NCI-H2171 treated with DMSO at 0.1 percent for 48 hours (cell line): Measurements from ENCODE around the gene CD9.

Experiments
- DNase-seq: peaks from one replicate; lab custom pipeline; 2025; lab: John Stamatoyannopoulos, UW

CD9 gene

DNA sequence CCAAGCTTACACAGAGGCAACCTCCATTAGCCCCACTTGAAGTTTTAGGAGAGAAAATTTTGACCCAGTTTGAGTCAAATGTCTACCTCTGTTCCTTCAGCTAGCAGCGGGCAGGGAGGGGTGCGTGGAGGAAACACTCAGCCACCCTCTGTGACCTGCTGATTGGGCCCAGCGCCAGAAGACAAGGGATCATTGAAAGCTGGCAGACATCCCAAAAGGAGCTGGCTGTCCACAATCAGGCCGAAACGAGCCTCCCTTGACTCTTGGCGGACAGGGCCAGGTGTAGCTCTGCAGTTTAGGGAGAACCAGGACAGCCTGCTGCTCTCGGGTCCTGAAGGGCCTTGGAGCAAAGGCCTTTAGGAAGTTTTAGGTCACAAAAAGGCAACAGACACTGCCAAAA, 41.3 kb downstream of the CD9 start:
- no peak for DNase-seq

- DNase-seq: no peak
Observed at GRCh38 chr12:6249580-6249979, 49.4 kb downstream of the CD9 start.

GRCh38 chr12:6250343-6250742, 50.1 kb downstream of the CD9 start:
- DNase-seq: no peak

DNA sequence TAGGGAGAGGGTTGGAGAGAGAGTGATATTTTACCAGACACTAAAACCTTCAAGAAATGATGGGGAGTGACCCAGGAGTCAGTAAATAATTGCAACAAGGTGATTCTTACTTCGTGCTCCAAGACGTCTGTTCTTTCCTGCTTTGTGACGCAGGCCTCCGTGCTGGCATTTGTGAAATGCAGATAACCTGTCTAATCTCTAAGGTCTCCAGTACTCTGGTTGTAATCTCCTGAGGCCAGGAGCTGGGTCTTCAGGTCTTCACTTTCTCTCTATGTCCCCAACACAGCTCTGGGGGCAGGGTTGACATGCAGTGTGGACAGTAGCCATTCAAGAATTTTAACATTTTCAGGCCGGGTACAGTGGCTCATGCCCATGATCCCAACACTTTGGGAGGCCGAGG, 53.1 kb downstream of the CD9 start:
- no peak for DNase-seq

DNA sequence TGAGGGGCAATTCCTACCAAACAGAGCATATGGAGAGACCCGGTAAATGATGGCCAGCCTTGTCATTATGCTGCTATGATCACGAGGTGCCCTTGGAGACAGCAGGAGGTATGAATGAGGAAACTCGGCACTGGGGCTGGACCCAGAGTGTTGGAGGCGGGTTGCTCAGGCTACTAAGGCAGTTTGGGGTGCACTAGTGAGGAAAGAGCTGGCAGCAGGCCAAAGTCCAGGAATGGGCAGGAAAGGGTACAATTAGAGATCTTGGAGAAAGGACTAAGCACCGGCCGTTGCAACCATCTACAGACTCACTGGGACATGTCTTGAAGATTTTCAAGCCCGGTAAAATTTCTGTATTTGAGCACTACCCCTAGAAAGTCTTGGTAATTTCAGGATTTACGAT, 54.3 kb downstream of the CD9 start:
- DNase-seq: no peak

- DNase-seq: no peak
Observed at GRCh38 chr12:6257007-6257406, 56.8 kb downstream of the CD9 start.

GRCh38 chr12:6262211-6262610, 62.0 kb downstream of the CD9 start:
- no peak for DNase-seq

GRCh38 chr12:6262623-6263022, 62.4 kb downstream of the CD9 start:
- no peak for DNase-seq

GRCh38 chr12:6263931-6264330, 63.7 kb downstream of the CD9 start:
- peak; percentile 62 for DNase-seq

- DNase-seq: peak; percentile 37
Observed at GRCh38 chr12:6264402-6265037, 64.3 kb downstream of the CD9 start.

GRCh38 chr12:6265038-6265405, 64.8 kb downstream of the CD9 start:
- DNase-seq: no peak

GRCh38 chr12:6266541-6266966, 66.4 kb downstream of the CD9 start:
- peak; percentile 89 for DNase-seq

DNA sequence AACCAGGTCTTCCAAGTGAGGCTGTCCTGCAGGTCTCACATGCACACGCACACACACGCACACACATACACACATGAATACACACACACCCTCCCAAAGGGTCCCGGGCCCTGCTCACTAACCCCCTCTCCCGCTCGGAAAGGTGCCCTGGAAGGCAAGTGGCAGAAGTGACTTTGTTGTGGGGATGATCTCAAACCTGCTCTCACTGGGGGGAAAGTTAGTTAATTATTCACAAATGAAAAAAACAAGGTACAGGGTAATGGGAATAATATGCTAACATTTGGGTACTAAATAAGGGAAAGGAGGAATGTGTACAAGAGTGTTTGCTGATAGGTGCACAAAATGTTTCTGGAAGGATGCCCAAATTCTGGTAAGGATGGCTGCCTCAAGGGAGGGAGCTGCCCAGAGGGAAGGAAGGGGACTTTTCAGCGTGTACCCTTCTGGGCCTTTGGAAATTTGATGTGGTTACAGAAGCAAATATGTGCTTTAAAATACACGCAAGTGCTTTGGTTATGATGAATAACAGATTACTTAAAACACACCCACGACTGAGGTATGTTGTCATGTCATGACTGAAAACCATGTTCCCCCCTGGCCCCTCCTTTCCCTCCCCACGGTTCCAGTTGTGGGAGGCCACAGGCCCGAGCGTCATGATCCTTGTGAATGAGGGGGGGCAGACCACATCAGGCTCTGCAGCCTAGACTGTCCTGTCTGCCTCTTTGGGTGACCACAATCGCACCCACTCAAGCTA, 66.9 kb downstream of the CD9 start:
- DNase-seq: peak; percentile 59

DNA sequence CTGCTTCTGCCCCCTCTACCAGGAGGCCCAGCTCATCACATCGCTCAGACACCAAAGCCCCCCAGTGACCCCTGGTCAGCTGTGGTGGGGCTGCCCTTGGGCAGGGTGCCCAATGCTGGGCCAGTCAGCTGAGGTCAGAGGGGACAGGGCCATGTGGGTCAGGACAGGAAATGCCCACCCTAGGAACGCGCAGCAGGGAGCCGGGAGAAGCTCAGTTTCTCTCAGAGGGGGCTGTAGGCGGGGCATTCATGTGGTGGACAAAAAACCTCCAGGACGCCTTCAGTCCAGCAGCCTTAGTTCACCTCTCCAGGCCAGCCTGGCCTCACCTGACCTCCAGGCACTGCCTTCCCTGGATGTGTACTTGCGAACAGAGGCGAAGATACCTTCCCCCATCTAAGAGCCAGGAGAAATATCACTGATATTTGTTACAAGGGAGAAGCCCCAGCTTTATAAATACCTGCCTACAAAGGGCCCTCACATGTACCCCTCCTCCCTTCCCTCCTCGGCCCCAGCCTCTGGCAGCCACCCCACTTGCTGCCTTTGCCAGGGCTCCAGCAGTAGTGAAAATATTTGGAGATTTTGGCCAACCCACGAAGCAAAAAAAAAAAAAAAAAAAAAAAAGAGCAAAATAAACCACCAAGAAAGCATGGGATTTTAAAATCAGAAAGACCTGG, 68.4 kb downstream of the CD9 start:
- DNase-seq: no peak

- DNase-seq: no peak
Observed at GRCh38 chr12:6269986-6270385, 69.8 kb downstream of the CD9 start.

- DNase-seq: no peak
Observed at GRCh38 chr12:6271281-6271680, 71.1 kb downstream of the CD9 start.

DNA sequence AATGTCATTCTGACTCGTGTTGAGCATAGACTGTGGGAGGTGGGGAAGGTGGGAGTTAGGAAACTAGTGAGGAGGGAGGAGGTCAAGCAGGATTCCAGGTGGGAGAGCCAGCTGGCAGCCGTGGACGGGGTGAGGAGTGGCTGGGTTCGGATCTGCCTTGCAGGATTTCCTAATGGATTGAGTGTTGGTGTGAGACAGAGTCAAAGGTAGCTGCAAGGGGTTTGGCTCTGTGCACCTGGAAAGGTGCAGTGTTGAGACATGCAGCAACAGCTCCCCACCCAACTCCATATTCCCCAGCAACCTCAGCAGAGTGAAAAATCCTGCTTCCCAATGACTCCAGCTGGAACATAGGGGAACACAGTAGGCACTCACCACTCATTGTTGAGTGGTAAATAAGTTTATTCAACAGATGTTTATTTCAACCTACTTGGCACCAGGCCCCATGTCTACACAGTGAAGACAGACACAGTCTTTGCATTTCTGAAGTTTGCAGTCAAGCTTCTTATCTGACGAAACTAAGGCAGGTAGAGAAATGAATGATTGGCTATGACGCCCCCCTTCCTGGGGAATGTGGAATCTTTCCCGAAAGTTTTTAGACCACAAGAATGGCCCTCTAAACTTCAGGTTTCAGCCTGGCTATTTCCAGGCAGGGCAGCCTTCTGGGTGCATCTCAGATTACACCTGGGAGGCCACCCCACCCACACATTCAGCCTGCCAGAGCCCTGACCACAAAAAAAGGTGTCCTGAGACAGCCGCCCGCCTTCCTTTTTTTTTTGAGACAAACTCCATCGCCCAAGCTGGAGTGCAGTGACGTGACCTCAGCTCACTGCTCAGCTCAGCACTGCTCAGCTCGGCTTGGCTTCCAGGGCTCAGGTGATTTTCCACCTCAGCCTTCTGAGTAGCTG, 72.4 kb downstream of the CD9 start:
- DNase-seq: peak; percentile 68

DNA sequence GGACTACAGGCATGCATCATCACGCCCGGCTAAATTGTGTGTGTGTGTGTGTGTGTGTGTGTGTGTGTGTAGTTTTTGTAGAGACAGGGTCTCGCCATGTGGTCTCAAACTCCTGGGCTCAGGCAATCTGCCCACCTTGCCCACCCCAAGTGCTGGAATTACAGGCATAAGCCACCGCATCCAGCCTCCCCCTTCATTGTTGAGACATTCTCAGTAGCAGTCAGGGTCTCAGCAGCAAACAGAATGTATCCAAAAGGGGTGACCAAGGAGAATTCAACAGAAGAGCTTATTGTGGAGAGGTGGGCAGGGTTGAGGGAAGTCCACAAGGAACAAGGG, 73.0 kb downstream of the CD9 start:
- no peak for DNase-seq

DNA sequence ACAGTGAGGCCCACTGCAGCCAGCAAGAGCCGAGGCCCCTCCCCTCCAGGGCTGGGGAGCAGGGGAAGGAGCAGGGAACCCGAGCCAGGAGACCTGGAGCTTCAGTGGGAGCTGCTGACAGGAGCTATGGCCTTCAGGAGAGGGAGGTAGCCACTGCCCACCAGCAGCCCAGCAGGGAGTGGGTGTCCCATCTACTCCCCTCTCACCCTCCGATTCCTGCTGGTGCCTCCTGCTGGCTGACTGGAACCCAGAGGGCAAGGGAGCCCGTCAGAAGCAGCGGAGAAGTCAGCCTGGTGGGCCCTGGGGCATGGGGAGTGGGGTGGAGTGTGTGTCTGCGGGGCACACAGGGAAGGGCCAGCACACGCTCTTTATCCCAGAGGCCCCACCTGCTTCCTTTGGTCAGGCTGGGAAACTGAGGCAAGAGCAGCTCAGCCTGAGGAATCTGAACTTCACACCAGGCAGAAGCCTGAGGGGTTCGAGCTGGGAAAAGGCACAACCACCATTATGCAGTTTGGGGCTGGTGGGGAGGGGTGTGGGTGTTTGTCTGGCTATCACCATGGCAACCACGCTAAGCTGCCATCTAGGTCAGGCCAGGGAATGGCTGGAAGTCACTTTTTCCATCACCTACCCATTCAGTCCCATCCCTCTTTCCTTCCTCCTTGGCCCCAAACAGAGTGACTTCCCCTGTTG, 73.5 kb downstream of the CD9 start:
- DNase-seq: no peak

- no peak for DNase-seq
Observed at GRCh38 chr12:6274231-6275221, 74.3 kb downstream of the CD9 start.
